ENCODE results near the gene MID1IP1. TPM values are rescaled to one million over a fixed set of nuclear protein-coding genes. Genes with fewer than 3 reads are reported as not detected.

MID1IP1 gene
- total RNA-seq, 2 experiments from 2014 or later: 80.4 to 92.7 TPM

DNA sequence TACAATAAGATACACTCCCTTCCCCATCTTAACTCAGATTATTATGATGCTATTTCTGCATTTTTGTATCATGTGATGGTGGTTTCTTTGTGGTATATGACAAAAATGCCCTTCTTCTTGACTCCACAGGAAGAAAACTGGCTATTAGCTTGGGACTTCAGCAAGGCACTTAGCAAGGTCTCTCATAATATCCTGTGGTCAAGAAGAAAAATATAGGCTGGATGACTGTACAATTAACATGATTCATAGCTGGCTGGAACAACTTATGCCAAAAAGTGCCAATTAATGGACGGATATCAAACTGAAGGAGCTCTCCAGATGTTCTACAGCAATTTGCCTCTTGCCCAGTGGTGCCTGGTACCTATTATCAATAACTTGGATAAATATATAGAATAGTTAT, 2.3 kb upstream of the MID1IP1 start:
- no peak overlapping the region for H3K4me3 ChIP-seq (ENCODE audit: low read depth, low read length, poor library complexity, severe bottlenecking)
- BruUV-seq (replicated peaks): no TSS peak
- H4K20me1 ChIP-seq (ENCODE audit: insufficient read depth, low read length): no peaks in the 10 kb centered on the region
- TF ChIP-seq, protein P1, sequence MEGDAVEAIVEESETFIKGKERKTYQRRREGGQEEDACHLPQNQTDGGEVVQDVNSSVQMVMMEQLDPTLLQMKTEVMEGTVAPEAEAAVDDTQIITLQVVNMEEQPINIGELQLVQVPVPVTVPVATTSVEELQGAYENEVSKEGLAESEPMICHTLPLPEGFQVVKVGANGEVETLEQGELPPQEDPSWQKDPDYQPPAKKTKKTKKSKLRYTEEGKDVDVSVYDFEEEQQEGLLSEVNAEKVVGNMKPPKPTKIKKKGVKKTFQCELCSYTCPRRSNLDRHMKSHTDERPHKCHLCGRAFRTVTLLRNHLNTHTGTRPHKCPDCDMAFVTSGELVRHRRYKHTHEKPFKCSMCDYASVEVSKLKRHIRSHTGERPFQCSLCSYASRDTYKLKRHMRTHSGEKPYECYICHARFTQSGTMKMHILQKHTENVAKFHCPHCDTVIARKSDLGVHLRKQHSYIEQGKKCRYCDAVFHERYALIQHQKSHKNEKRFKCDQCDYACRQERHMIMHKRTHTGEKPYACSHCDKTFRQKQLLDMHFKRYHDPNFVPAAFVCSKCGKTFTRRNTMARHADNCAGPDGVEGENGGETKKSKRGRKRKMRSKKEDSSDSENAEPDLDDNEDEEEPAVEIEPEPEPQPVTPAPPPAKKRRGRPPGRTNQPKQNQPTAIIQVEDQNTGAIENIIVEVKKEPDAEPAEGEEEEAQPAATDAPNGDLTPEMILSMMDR (conservative IDR thresholded peaks at IDR 0.05; ENCODE audit: low read length): no peak
- no peak for TF ChIP-seq EZH2phosphoT487 (IDR thresholded peaks at IDR 0.05; ENCODE audit: borderline replicate concordance, low read depth, low read length)
- no peak for DNase-seq (ENCODE audit: low spot score)
- peaks cover 23% of the 10 kb centered on the region for H3K79me2 ChIP-seq (ENCODE audit: insufficient read depth, low read depth, low read length)
- H3K36me3 ChIP-seq (ENCODE audit: insufficient read depth, low read length): peaks cover 4% of the 10 kb centered on the region; the same call in 1 of the 2 replicates
- H3K4me2 ChIP-seq (ENCODE audit: low read length): no peak overlapping the region
- H2AFZ ChIP-seq (ENCODE audit: low read length): no peak overlapping the region
- POLR2A ChIA-PET: no interaction called here
- H3K4me1 ChIP-seq (ENCODE audit: insufficient read depth, low read length, poor library complexity, severe bottlenecking): peaks cover 9% of the 10 kb centered on the region
- intact Hi-C loops (cut with micrococcal nuclease; ENCODE audit: unreplicated experiment): no loop called here
- no peaks in the 10 kb centered on the region for H3K9me2 ChIP-seq (ENCODE audit: insufficient read depth, low read length)
- H3K27ac ChIP-seq (ENCODE audit: low read depth, low read length, poor library complexity, severe bottlenecking): no peak overlapping the region
- CTCF ChIA-PET (ENCODE audit: unreplicated experiment): no interaction called here
- H3K9me3 ChIP-seq (ENCODE audit: low read length): no peaks in the 10 kb centered on the region

DNA sequence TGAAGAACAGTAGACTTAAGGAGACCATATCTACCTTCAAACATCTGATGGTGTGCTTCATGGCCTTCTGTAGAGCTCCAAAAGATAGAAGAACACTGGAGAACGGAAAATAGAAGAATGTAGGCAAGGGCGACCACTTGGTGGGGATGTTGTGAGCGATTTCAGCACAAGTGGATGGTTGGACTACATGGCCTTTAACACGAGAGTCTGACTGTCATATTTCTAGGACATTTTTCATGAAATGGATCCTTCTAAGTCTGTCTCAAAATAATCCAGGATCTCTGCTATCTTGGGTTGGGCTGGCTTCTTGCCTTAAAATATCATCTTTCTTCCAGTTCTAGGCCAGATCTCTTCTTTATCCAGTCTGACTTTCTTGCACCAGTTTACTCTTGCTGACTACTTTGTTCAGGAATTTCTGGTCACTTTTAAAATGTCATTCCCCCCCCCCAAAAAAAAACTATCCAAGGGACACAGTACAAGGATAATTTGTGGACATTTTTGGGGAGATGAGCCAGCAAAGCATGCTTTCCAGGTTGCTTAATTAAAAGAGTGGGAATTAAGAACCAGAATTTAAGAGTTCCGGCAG, 1.2 kb upstream of the MID1IP1 start:
- H2AFZ ChIP-seq (ENCODE audit: low read length): no peak overlapping the region
- DNase-seq (ENCODE audit: low spot score): peak; percentile 39
- H3K4me2 ChIP-seq (ENCODE audit: low read length): no peak overlapping the region
- BruUV-seq (replicated peaks): no TSS peak
- H4K20me1 ChIP-seq (ENCODE audit: insufficient read depth, low read length): no peaks in the 10 kb centered on the region
- intact Hi-C loops (cut with micrococcal nuclease; ENCODE audit: unreplicated experiment): loop anchor here (2.0 to 10.0 kb wide), 6 partner anchors 345 to 1845 kb away; partner anchors contain the start of genes CXorf38 and CYBB
- TF ChIP-seq, protein P1 (conservative IDR thresholded peaks at IDR 0.05; ENCODE audit: low read length): peak; percentile 52
- no peak for TF ChIP-seq EZH2phosphoT487 (IDR thresholded peaks at IDR 0.05; ENCODE audit: borderline replicate concordance, low read depth, low read length)
- no peak overlapping the region for H3K27ac ChIP-seq (ENCODE audit: low read depth, low read length, poor library complexity, severe bottlenecking)
- no peaks in the 10 kb centered on the region for H3K9me2 ChIP-seq (ENCODE audit: insufficient read depth, low read length)
- ChIA-PET CTCF (ENCODE audit: unreplicated experiment) (no interaction called here), POLR2A (interaction anchor here (0.6 to 0.7 kb wide), 2 partner anchors 22 to 302 kb away, joined by 3 to 4 read pairs; no protein-coding TSS in a partner anchor)
- peaks cover 34% of the 10 kb centered on the region for H3K79me2 ChIP-seq (ENCODE audit: insufficient read depth, low read depth, low read length)
- peaks cover 14% of the 10 kb centered on the region for H3K36me3 ChIP-seq (ENCODE audit: insufficient read depth, low read length)
- H3K9me3 ChIP-seq (ENCODE audit: low read length): no peaks in the 10 kb centered on the region
- peaks cover 9% of the 10 kb centered on the region for H3K4me1 ChIP-seq (ENCODE audit: insufficient read depth, low read length, poor library complexity, severe bottlenecking)
- no peak overlapping the region for H3K4me3 ChIP-seq (ENCODE audit: low read depth, low read length, poor library complexity, severe bottlenecking)

DNA sequence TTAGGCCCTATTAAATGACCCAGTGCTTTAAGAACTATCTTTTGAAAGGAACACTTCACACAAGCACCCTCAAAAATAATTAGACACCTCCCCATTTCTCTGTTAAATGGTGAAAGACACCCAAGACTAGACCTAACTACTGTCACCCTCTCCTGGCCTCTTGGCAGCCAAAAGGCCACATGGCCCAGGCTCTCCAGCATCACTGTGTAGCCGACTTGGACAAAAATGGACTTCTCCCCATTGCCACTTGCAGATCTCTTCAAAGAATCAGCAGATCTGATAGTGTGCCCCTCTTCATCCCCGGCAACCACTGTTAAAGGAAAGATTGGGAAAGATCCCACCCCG, 2.0 kb downstream of the MID1IP1 start:
- DNase-seq (ENCODE audit: low spot score): peak; percentile 45
- Histone ChIP-seq H4K20me1 (ENCODE audit: insufficient read depth, low read length) (no peaks in the 10 kb centered on the region), H3K36me3 (ENCODE audit: insufficient read depth, low read length) (peaks cover 34% of the 10 kb centered on the region), H3K9me3 (ENCODE audit: low read length) (no peaks in the 10 kb centered on the region), H2AFZ (ENCODE audit: low read length) (no peak overlapping the region), H3K4me3 (ENCODE audit: low read depth, low read length, poor library complexity, severe bottlenecking) (peak overlapping the region; percentile 99), H3K9me2 (ENCODE audit: insufficient read depth, low read length) (no peaks in the 10 kb centered on the region), H3K27ac (ENCODE audit: low read depth, low read length, poor library complexity, severe bottlenecking) (peak overlapping the region; percentile 89), H3K4me1 (ENCODE audit: insufficient read depth, low read length, poor library complexity, severe bottlenecking) (peaks cover 23% of the 10 kb centered on the region), H3K4me2 (ENCODE audit: low read length) (peak overlapping the region; percentile 81), H3K79me2 (ENCODE audit: insufficient read depth, low read depth, low read length) (peaks cover 56% of the 10 kb centered on the region)
- CTCF ChIA-PET (ENCODE audit: unreplicated experiment): no interaction called here
- TSS peak; percentile 77 for BruUV-seq (replicated peaks)
- intact Hi-C loops (cut with micrococcal nuclease; ENCODE audit: unreplicated experiment): loop anchor here (10.0 kb wide), 5 partner anchors 598 to 1842 kb away; partner anchors contain the start of genes CXorf38 and CYBB
- POLR2A ChIA-PET: interaction anchor here (0.8 to 7.7 kb wide), 4 partner anchors 7 to 1497 kb away, joined by 3 to 91 read pairs (median 9); no protein-coding TSS in a partner anchor
- TF ChIP-seq, protein P1 (conservative IDR thresholded peaks at IDR 0.05; ENCODE audit: low read length): no peak
- no peak for TF ChIP-seq EZH2phosphoT487 (IDR thresholded peaks at IDR 0.05; ENCODE audit: borderline replicate concordance, low read depth, low read length)

Data from OCI-LY7 (cell line).